Measurements from ENCODE around the gene GRIK4.

The GRIK4 gene

DNA sequence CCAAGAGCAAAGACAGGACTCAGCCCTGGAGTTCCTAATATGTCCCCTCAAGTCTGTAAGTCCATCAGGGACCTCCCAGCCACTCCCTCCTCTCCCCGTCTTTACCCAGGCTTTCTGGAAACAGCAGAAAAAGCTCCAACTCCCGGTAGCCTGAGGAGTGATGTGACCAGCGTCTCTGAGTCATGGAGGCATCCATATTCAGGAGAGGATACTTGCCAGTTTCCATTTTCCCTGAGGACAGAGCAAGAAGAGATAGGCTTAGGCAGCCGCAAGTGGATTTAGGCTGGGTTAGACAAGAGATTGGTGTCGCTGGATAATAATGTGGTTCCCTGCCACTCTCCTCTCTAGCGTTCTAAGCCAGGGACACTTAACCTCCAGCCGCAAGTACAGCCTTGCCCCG, 206.6 kb downstream of the GRIK4 start:
- H3K4me3 ChIP-seq (ENCODE audit: low read depth, low read length): no peak overlapping the region
- no peak for DNase-seq (ENCODE audit: low read depth)
- TF ChIP-seq, protein P1, sequence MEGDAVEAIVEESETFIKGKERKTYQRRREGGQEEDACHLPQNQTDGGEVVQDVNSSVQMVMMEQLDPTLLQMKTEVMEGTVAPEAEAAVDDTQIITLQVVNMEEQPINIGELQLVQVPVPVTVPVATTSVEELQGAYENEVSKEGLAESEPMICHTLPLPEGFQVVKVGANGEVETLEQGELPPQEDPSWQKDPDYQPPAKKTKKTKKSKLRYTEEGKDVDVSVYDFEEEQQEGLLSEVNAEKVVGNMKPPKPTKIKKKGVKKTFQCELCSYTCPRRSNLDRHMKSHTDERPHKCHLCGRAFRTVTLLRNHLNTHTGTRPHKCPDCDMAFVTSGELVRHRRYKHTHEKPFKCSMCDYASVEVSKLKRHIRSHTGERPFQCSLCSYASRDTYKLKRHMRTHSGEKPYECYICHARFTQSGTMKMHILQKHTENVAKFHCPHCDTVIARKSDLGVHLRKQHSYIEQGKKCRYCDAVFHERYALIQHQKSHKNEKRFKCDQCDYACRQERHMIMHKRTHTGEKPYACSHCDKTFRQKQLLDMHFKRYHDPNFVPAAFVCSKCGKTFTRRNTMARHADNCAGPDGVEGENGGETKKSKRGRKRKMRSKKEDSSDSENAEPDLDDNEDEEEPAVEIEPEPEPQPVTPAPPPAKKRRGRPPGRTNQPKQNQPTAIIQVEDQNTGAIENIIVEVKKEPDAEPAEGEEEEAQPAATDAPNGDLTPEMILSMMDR (IDR thresholded peaks at IDR 0.05; ENCODE audit: low read depth, low read length, missing control alignments): no peak
- in situ Hi-C loops (cut with HindIII; ENCODE audit: low sequenced_read_pairs): no loop called here

DNA sequence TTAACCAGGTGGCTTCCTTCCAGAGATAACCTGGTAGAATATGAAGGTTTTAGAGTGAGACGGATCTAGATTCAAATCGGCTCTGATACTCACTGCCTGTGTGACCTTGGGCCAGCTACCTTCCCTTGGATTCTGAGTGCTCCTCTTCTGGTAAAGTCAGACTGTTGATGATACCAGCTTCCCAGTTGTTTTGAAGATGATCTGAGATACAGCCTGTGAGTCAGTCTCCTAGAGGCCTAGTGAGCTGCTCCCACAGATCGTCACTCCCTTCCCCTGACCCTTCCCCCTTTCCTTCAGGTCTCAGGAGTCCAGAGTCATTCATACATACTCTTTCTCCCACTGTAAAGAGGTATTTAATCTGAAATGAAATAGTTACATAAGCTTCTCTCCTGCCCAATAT, 207.8 kb downstream of the GRIK4 start:
- in situ Hi-C loops (cut with HindIII; ENCODE audit: low sequenced_read_pairs): no loop called here
- DNase-seq (ENCODE audit: low read depth): no peak
- H3K4me3 ChIP-seq (ENCODE audit: low read depth, low read length): no peak overlapping the region
- TF ChIP-seq, protein P1 (IDR thresholded peaks at IDR 0.05; ENCODE audit: low read depth, low read length, missing control alignments): no peak

DNA sequence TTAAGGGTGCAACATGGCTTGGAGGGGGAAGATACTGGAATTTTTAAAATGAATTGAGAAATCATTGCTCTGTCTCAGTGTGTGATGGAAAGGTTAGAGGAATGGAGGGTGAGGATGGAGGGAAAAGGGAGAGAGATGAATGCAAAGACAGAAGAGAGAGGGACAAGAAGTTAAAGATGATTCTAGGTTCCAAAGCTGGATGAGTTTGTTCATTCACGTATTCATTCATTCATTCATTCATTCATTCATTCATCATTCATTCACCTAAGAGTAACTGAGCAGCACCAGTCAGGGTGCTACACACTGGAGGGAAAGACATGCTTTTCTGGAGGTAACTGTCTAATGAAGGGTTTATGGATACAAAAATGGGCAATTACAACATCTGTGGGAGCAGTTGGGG, 209.2 kb downstream of the GRIK4 start:
- DNase-seq (ENCODE audit: low read depth): no peak
- TF ChIP-seq, protein P1 (IDR thresholded peaks at IDR 0.05; ENCODE audit: low read depth, low read length, missing control alignments): no peak
- H3K4me3 ChIP-seq (ENCODE audit: low read depth, low read length): no peak overlapping the region
- in situ Hi-C loops (cut with HindIII; ENCODE audit: low sequenced_read_pairs): no loop called here

DNA sequence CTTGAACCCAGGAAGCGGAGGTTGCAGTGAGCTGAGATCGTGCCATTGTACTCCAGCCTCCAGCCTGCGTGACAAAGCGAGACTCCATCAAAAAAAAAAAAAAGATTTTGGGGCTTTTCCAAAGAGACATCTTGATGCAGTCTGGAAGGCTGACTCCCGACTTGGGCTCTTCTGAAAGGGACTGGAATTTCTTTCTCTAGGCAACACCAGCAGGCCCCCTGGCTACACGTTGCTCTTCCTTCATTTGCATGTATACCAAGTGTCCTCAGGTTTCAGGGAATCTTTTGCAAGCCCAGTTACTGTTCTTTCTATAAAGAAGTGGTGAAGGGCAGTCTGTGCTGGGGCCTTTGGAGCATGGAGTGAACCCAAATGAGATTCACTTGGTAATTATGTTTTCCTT, 211.0 kb downstream of the GRIK4 start:
- TF ChIP-seq, protein P1 (IDR thresholded peaks at IDR 0.05; ENCODE audit: low read depth, low read length, missing control alignments): no peak
- in situ Hi-C loops (cut with HindIII; ENCODE audit: low sequenced_read_pairs): no loop called here
- no peak overlapping the region for H3K4me3 ChIP-seq (ENCODE audit: low read depth, low read length)
- DNase-seq (ENCODE audit: low read depth): no peak

DNA sequence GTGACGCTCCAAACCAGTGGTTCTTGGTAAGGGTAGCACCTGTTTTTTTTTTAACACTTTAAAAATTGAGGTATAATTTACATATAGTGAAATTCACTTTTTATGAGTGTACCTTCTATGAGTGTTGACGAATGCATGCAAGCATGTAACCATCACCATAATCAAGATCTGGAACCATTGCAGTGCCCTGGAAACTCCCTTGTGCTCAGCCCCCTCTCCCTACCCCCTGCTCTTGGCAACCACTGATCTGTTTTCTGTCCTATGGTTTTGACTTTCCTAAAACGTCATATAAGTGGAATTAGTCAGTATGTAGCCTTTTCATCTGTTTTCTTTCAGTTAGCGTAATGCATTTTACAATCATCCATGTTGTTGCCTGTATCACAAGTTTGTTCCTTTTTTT, 212.2 kb downstream of the GRIK4 start:
- TF ChIP-seq, protein P1 (IDR thresholded peaks at IDR 0.05; ENCODE audit: low read depth, low read length, missing control alignments): no peak
- in situ Hi-C loops (cut with HindIII; ENCODE audit: low sequenced_read_pairs): no loop called here
- DNase-seq (ENCODE audit: low read depth): no peak
- no peak overlapping the region for H3K4me3 ChIP-seq (ENCODE audit: low read depth, low read length)

DNA sequence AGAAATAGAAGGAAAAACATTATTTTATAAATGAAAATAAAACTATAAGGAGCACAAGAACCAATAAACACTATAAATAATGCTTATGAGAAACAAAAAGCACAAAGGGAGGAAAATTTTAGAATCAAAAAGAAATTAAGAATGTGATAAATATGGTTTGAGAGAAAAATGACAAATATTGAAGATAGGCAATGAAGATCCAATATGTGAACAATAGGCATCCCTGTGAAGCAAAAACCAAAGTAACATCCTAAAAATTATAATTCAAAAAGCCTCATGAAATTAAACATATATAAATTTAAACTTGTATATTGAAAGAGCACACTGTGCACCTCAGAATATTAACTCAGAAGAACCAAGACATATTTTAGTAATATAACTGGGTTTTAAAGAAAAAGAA, 216.2 kb downstream of the GRIK4 start:
- TF ChIP-seq, protein P1 (IDR thresholded peaks at IDR 0.05; ENCODE audit: low read depth, low read length, missing control alignments): no peak
- no peak for DNase-seq (ENCODE audit: low read depth)
- in situ Hi-C loops (cut with HindIII; ENCODE audit: low sequenced_read_pairs): no loop called here
- H3K4me3 ChIP-seq (ENCODE audit: low read depth, low read length): no peak overlapping the region

DNA sequence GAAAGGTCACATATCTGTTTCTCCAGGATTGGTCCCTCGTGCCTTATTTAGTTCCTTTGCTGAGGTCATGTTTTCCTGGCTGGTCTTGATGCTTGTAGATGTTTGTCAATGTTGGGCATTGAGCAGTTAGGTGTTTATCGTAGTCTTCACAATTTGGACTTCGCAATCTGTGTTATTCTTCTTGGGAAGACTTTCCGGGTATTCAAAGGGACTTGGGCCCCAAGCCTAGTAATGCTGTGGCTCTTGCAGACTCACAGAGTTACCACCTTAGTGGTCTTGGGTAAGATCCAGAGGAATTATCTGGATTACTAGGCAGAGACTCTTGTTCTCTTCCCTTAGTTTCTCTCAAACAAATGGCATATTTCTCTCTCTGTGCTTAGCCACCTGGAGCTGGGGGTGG, 223.5 kb downstream of the GRIK4 start:
- TF ChIP-seq, protein P1 (IDR thresholded peaks at IDR 0.05; ENCODE audit: low read depth, low read length, missing control alignments): no peak
- in situ Hi-C loops (cut with HindIII; ENCODE audit: low sequenced_read_pairs): no loop called here
- no peak for DNase-seq (ENCODE audit: low read depth)
- no peak overlapping the region for H3K4me3 ChIP-seq (ENCODE audit: low read depth, low read length)

All from astrocyte of the cerebellum (primary cell).